ENCODE results near the gene PPFIA1. TPM values are rescaled to one million over a fixed set of nuclear protein-coding genes. Genes with fewer than 3 reads are reported as not detected.

The PPFIA1 gene
- total RNA-seq, 1 donor from 2014 or later = 54.1 TPM

- TF ChIP-seq CTCF (conservative IDR thresholded peaks at IDR 0.05) = no peak
- Mint-ChIP-seq H3K27ac (ENCODE audit: unreplicated experiment) (no peak overlapping the region), H3K36me3 (ENCODE audit: low read depth) (peaks cover 28% of the 10 kb centered on the region), H3K9me3 (no peaks in the 10 kb centered on the region), H3K4me3 (no peak overlapping the region), H3K27me3 (ENCODE audit: low read depth) (no peaks in the 10 kb centered on the region), H3K4me1 (no peaks in the 10 kb centered on the region)
- DNase-seq (ENCODE audit: low read depth, low spot score) = no peak
These were observed 61.4 kb downstream of the PPFIA1 start for GRCh38 chr11:70331901-70332300.

- H3K27me3 Mint-ChIP-seq (ENCODE audit: low read depth) = no peaks in the 10 kb centered on the region
- no peak overlapping the region for H3K27ac Mint-ChIP-seq (ENCODE audit: unreplicated experiment)
- no peak for DNase-seq (ENCODE audit: low read depth, low spot score)
- H3K4me3 Mint-ChIP-seq = no peak overlapping the region
- no peak for TF ChIP-seq CTCF (conservative IDR thresholded peaks at IDR 0.05)
- no peaks in the 10 kb centered on the region for H3K9me3 Mint-ChIP-seq
- no peaks in the 10 kb centered on the region for H3K4me1 Mint-ChIP-seq
- peaks cover 25% of the 10 kb centered on the region for H3K36me3 Mint-ChIP-seq (ENCODE audit: low read depth)
These were observed 62.1 kb downstream of the PPFIA1 start for GRCh38 chr11:70332567-70332966.

- no peak overlapping the region for H3K4me3 Mint-ChIP-seq
- no peaks in the 10 kb centered on the region for H3K4me1 Mint-ChIP-seq
- TF ChIP-seq CTCF (conservative IDR thresholded peaks at IDR 0.05) = no peak
- no peaks in the 10 kb centered on the region for H3K27me3 Mint-ChIP-seq (ENCODE audit: low read depth)
- DNase-seq (ENCODE audit: low read depth, low spot score) = no peak
- H3K27ac Mint-ChIP-seq (ENCODE audit: unreplicated experiment) = peak overlapping the region; percentile 36
- no peaks in the 10 kb centered on the region for H3K9me3 Mint-ChIP-seq
- peaks cover 22% of the 10 kb centered on the region for H3K36me3 Mint-ChIP-seq (ENCODE audit: low read depth)
These were observed 62.8 kb downstream of the PPFIA1 start for GRCh38 chr11:70333261-70333660.

- no peak for TF ChIP-seq CTCF (conservative IDR thresholded peaks at IDR 0.05)
- H3K4me1 Mint-ChIP-seq = no peaks in the 10 kb centered on the region
- no peaks in the 10 kb centered on the region for H3K27me3 Mint-ChIP-seq (ENCODE audit: low read depth)
- H3K36me3 Mint-ChIP-seq (ENCODE audit: low read depth) = peaks cover 18% of the 10 kb centered on the region
- H3K27ac Mint-ChIP-seq (ENCODE audit: unreplicated experiment) = no peak overlapping the region
- no peak overlapping the region for H3K4me3 Mint-ChIP-seq
- no peaks in the 10 kb centered on the region for H3K9me3 Mint-ChIP-seq
- no peak for DNase-seq (ENCODE audit: low read depth, low spot score)
These were observed 64.0 kb downstream of the PPFIA1 start for GRCh38 chr11:70334351-70334995.

GRCh38 chr11:70335511-70335910, 65.0 kb downstream of the PPFIA1 start:
- Mint-ChIP-seq H3K4me1 (no peaks in the 10 kb centered on the region), H3K27me3 (ENCODE audit: low read depth) (no peaks in the 10 kb centered on the region), H3K27ac (ENCODE audit: unreplicated experiment) (peak overlapping the region; percentile 20), H3K4me3 (no peak overlapping the region), H3K9me3 (no peaks in the 10 kb centered on the region), H3K36me3 (ENCODE audit: low read depth) (peaks cover 12% of the 10 kb centered on the region)
- TF ChIP-seq CTCF (conservative IDR thresholded peaks at IDR 0.05) = no peak
- DNase-seq (ENCODE audit: low read depth, low spot score) = no peak
